Activated CD8-positive, alpha-beta T cell treated with anti-CD3 and anti-CD28 coated beads for 36 hours (primary cell): Measurements from ENCODE around the gene EPB41L4A. TPM values are rescaled to one million over a fixed set of nuclear protein-coding genes. Genes with fewer than 3 reads are reported as not detected.

ENCODE experiments used
- ATAC-seq: fragments of 200-7000 bp; cut with Tn5 transposase; one replicate; pipeline ENCODE4 v1.10.0; 2021; ENCODE audit warnings: mild to moderate bottlenecking, moderate library complexity
- CTCF ChIA-PET: fragments of 350-600 bp; sonication (Branson Sonifier 250); formaldehyde crosslinking; loops from one replicate; lab custom pipeline; 2021; ENCODE audit warnings: antibody characterized with exemption; lab: Charles Lee
- POLR2A ChIA-PET: fragments of 350-600 bp; sonication (Branson Sonifier 250); formaldehyde crosslinking; loops from one replicate; lab custom pipeline; 2021; ENCODE audit warnings: antibody characterized with exemption; lab: Charles Lee
- DNase-seq: peaks from one replicate; pipeline ENCODE4 v3.0.0-alpha.2; 2020
- H3K27ac Mint-ChIP-seq: one replicate; pipeline ENCODE4 v1.8.0; 2021; ENCODE audit warnings: mild to moderate bottlenecking, mixed read lengths
- H3K27me3 Mint-ChIP-seq: one replicate; pipeline ENCODE4 v1.8.0; 2021; ENCODE audit warnings: mixed read lengths
- H3K36me3 Mint-ChIP-seq: one replicate; pipeline ENCODE4 v1.8.0; 2021; ENCODE audit warnings: low read depth, mixed read lengths
- H3K4me1 Mint-ChIP-seq: one replicate; pipeline ENCODE4 v1.8.0; 2021; ENCODE audit warnings: low read depth, mixed read lengths
- H3K4me3 Mint-ChIP-seq: one replicate; pipeline ENCODE4 v1.8.0; 2021; ENCODE audit warnings: mild to moderate bottlenecking, moderate library complexity, mixed read lengths
- H3K9me3 Mint-ChIP-seq: one replicate; pipeline ENCODE4 v1.8.0; 2021; ENCODE audit warnings: mixed read lengths
- CTCF ChIP-seq: fragments of 200-600 bp; IDR thresholded peaks from one replicate; pipeline ENCODE4 v1.8.0; 2022; ENCODE audit warnings: antibody characterized with exemption, mild to moderate bottlenecking
- intact Hi-C: fragments of 100-400 bp; cut with micrococcal nuclease; formaldehyde crosslinking; loops from one replicate; pipeline ENCODE4 v1.10.0; 2022
- total RNA-seq, 2 experiments: library from RNA; stranded (reverse); gene quantifications; one replicate each; pipeline ENCODE4 v1.2.3, GENCODE V29; 2021

The EPB41L4A gene
- total RNA-seq, 2 experiments from 2014 or later = 0.25 TPM; not detected in 1

- no peak for TF ChIP-seq CTCF
- no peaks in the 10 kb centered on the region for H3K4me1 Mint-ChIP-seq
- H3K4me3 Mint-ChIP-seq = no peak overlapping the region
- intact Hi-C loops = no loop called here
- H3K9me3 Mint-ChIP-seq = no peaks in the 10 kb centered on the region
- H3K27me3 Mint-ChIP-seq = peaks cover 5% of the 10 kb centered on the region
- H3K36me3 Mint-ChIP-seq = no peaks in the 10 kb centered on the region
- CTCF ChIA-PET = no interaction called here
- no peak for ATAC-seq
- DNase-seq = no peak
- no peak overlapping the region for H3K27ac Mint-ChIP-seq
- POLR2A ChIA-PET = interaction anchor here (0.8 kb wide), 1 partner anchor 183 kb away, joined by 3 read pairs; no protein-coding TSS in a partner anchor
Measured at GRCh38 chr5:112356178-112356956, 62.7 kb downstream of the EPB41L4A start.

GRCh38 chr5:112355058-112355685, 63.9 kb downstream of the EPB41L4A start:
- H3K4me3 Mint-ChIP-seq = no peak overlapping the region
- no peak for TF ChIP-seq CTCF
- ATAC-seq (no peak), DNase-seq (no peak)
- peaks cover 5% of the 10 kb centered on the region for H3K27me3 Mint-ChIP-seq
- no peaks in the 10 kb centered on the region for H3K9me3 Mint-ChIP-seq
- intact Hi-C loops = no loop called here
- CTCF ChIA-PET = no interaction called here
- no peaks in the 10 kb centered on the region for H3K36me3 Mint-ChIP-seq
- POLR2A ChIA-PET = no interaction called here
- H3K4me1 Mint-ChIP-seq = no peaks in the 10 kb centered on the region
- H3K27ac Mint-ChIP-seq = no peak overlapping the region

GRCh38 chr5:112353678-112354077, 65.4 kb downstream of the EPB41L4A start:
- POLR2A ChIA-PET = no interaction called here
- Mint-ChIP-seq H3K27me3 (peaks cover 5% of the 10 kb centered on the region), H3K36me3 (no peaks in the 10 kb centered on the region), H3K27ac (no peak overlapping the region), H3K4me3 (no peak overlapping the region), H3K9me3 (no peaks in the 10 kb centered on the region), H3K4me1 (no peaks in the 10 kb centered on the region)
- intact Hi-C loops = no loop called here
- DNase-seq = no peak
- TF ChIP-seq CTCF = no peak
- CTCF ChIA-PET = no interaction called here
- ATAC-seq = no peak

GRCh38 chr5:112351225-112351624, 67.9 kb downstream of the EPB41L4A start:
- intact Hi-C loops = no loop called here
- no peak for TF ChIP-seq CTCF
- Mint-ChIP-seq H3K27me3 (peaks cover 4% of the 10 kb centered on the region), H3K4me3 (no peak overlapping the region), H3K4me1 (no peaks in the 10 kb centered on the region), H3K9me3 (no peaks in the 10 kb centered on the region), H3K27ac (no peak overlapping the region), H3K36me3 (no peaks in the 10 kb centered on the region)
- DNase-seq (no peak), ATAC-seq (no peak)
- CTCF ChIA-PET = interaction anchor here (1.0 kb wide), 1 partner anchor 176 kb away, joined by 3 read pairs; no protein-coding TSS in a partner anchor
- POLR2A ChIA-PET = no interaction called here

GRCh38 chr5:112350626-112351025, 68.5 kb downstream of the EPB41L4A start:
- Mint-ChIP-seq H3K4me1 (no peaks in the 10 kb centered on the region), H3K36me3 (no peaks in the 10 kb centered on the region), H3K4me3 (no peak overlapping the region), H3K27me3 (peaks cover 4% of the 10 kb centered on the region), H3K27ac (no peak overlapping the region), H3K9me3 (no peaks in the 10 kb centered on the region)
- no peak for ATAC-seq
- no peak for TF ChIP-seq CTCF
- DNase-seq = no peak
- ChIA-PET POLR2A (no interaction called here), CTCF (no interaction called here)
- intact Hi-C loops = no loop called here
